NCI-H2227 (cell line): ENCODE measurements around the gene COL25A1.

Experiments used
- DNase-seq: peaks from one replicate; lab custom pipeline; 2025; ENCODE audit not compliant: unreplicated experiment; lab: John Stamatoyannopoulos, UW

COL25A1 gene

DNA sequence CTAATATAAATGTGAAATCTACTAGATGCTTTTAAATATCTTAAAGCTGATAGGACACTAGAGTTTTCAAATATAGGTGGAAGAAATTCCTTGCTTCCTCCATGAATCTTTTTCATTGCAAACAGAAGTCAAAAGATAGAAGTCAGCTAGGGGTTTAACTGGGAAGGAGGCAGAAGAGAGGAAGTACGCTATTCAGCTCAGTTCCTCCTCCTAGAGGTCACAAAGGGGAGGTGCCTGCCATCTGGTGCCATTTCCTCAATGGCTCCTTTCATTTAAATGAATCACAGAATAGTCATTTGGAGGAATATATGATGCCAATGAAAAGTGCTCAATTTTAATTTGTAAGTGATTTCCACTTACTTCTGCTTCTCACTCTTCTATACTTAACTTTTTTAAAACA, 8.5 kb downstream of the COL25A1 start:
- no peak for DNase-seq

DNA sequence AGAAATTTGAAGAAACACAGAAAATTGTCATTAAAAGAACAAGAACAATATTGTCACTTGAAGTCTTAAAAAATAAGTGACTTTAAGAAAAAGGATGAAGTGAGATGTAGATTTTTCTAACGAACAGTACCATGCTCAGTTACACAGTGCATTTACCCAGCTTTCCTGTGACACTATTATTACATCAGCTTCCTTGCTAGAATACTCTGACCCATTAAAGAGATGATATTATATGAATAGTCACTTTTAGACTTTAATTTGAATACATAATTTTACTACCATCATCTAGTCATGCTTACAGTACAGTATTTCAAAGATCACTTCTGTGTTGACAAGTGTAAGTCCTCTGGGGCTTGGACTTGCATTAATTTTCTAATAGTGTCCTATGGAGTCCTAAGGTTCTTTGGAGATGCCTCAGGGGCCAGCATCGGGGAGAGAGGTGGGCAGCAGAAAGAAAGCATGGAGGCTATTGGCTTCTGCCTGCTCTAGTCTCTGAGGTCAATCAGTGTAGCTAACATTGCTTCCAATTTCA, 10.7 kb downstream of the COL25A1 start:
- no peak for DNase-seq

- DNase-seq: no peak
These were observed 11.5 kb downstream of the COL25A1 start for GRCh38 chr4:109290918-109291317.

DNA sequence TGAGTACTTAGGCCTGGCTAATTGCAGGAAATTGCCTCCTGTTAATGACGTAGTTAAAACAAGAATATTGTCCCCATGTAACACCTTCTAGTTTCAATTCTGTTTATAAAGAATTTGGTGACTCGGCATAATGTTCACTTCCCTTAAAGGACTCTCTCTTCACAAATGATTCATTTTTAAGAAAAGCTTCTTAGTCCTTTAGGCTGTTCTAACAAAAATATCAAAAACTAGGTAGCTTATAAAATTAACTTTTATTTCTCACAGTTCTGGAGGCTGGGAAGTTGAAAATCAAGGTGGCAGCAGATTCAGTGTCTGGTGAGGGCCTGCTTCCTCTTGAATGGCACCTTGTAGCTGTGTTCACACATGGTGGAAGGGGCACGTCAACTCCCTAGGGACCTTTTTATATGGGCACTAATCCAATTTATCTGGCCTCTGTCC, 23.8 kb downstream of the COL25A1 start:
- no peak for DNase-seq

DNA sequence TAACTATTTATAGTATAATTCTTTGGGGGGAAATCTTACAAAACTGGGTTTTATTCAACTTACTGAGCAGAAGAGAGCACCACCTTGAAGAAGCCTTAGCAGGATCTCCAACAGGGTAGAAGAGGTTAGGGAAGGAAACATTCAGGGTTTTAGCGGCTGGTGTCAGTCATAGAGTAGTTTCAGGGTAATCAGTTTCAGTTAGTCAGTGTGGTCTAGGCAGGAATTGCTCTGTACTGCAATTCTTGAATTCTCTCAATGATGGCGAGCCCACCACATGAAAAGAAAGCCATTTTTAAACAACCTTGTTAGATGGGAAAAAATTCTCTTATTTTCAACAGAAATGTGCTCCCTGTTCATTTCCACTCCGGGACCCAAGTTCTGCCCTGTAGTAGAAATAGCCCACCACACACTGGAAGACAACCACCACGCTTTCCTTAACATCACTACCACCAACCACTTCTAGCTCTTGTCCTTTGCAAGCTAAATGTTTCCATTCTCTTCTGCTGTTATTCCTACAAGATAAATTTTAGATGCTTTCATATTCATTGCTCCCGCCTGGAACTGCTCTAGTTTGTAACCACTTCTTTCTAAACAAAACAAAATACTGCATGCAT, 25.9 kb downstream of the COL25A1 start:
- DNase-seq: no peak

GRCh38 chr4:109275066-109275745, 27.3 kb downstream of the COL25A1 start:
- peak; percentile 19 for DNase-seq

DNA sequence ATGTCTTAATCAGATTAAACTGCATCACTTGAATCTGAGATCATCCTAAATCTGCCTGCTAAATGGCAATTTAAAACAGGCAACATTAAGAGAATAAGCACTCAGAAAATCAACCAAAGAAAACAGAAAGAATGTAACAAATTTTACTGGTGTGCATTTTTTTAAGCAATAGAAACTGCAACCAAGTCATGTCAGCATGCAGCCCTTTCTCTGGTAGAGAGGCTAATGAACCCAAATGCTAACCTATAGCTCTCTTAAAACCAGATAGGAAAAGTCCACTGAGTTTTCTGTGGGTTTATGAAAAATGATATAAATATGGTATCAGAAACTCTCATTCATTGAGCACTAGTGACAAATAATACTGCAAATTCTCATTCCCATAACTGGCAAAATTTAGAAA, 35.6 kb downstream of the COL25A1 start:
- no peak for DNase-seq

DNA sequence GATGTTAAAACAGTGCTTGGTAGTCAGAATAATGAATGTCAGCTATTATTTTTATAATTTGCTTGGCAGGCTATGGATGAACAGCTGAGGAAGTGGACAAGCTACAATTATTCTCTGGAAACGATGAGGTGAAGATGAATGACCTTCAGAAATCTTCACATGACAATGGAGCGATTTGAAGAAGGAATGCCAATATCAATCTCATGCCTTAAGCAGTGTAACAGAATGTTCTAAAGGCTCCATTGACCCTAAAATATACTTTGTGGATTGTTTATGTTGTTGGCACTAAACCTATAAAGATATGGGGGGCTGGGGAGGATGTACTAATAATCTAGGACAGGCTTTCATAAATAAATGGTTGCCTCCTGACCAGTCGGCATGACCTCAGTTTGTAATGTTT, 36.2 kb downstream of the COL25A1 start:
- DNase-seq: no peak

DNA sequence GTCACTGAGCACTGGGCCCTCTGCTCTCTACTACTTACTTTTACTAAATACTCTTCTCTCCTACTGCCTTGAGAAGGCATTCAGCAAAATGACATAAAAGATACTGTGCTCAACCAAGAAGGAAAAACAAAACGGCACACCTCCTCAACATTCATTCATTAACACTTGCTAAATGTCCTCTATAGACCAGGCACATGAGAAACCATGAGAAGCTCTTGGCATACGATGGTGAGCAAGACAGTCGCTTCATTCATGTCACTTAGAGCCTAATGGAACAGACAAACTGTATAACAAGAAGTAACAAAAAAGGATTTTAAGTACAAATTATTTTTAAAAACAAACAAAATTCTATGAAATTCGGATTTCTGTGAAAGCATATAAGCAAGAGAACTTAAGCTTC, 38.7 kb downstream of the COL25A1 start:
- DNase-seq: no peak

GRCh38 chr4:109256818-109257217, 45.6 kb downstream of the COL25A1 start:
- no peak for DNase-seq

GRCh38 chr4:109254845-109255244, 47.6 kb downstream of the COL25A1 start:
- no peak for DNase-seq

GRCh38 chr4:109251396-109251795, 51.1 kb downstream of the COL25A1 start:
- no peak for DNase-seq

DNA sequence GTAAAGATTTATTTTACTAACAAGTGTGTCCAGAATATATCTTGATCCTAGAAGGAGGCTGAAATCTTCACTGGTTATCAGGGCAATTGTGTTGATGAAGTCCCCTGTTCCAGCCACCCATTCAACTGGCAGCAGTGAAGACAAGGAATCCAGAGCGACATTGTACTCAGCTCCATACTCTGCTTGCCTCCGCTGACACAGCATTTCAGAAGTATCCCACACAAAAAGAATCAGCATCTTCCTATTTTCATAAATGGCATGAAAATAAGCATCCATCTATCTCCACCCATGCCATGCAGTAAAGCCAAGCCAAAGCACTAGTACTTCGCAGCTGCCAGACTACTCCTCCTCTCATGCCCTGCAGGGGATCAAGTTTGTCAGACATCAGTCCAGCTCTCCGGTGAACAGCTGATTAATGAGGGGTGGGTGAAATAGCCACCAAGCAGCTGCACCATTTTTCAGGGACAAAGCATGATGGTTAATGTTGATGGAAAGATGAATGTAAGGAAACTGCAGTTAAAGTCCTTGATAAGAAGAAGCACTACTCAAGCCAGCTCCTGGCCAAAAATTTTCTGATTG, 54.0 kb downstream of the COL25A1 start:
- DNase-seq: no peak

GRCh38 chr4:109243871-109244270, 58.6 kb downstream of the COL25A1 start:
- DNase-seq: no peak

DNA sequence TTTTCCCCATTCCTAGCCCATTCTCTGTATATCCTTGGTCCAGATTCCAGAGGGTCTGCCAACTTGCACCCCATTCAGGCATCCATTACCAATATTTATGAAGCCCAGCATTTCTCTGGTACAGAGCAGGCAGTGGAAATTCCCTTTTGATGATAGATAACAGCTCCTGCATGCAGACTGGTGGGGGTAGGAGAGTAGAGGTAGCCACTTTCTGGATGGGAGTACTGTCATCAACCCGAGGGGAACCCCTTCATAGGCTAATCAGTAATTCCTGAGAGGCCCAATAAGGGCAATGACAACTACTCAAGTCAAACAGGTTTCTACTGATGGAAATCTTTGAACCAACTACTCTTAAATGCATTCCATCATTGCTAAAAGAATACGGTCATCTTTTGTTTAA, 63.7 kb downstream of the COL25A1 start:
- DNase-seq: no peak

GRCh38 chr4:109235683-109236082, 66.8 kb downstream of the COL25A1 start:
- DNase-seq: no peak

DNA sequence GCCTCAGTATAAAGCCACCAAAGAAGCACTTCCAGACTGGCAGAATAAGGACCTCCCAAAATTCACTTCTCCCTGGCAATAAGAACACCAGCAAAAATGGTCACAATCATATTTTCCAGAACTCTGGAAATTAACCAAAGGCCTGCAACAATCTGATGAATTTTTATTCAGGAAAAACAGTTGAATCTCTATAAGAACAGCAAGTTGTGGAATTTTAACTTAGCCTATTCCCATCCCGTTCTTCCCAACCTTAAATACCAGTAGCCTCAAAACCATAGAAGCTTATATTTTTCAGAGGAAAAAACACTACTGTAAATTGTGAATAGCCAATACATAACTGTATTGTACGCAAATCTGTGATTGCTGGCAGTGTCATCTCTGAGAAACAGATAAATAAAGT, 67.9 kb downstream of the COL25A1 start:
- no peak for DNase-seq

GRCh38 chr4:109233570-109233969, 68.9 kb downstream of the COL25A1 start:
- DNase-seq: peak; percentile 53

DNA sequence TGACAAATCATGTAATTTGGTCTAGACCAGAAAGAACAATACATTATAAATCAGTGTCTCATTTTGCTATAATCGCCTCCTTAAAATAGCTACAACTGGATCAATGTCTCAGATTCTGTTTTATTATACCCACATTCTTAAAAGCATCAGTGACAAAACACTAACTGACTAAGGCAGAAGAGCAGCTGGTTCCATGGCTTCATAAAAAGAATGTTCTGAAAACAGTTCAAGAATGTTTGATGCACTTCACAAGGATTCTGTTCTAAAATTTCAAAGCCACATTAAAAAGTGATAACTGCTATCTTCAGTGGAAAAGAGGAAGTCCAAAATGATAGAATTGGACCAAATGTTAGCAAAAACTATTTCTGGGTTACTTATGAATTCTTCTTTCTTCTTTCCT, 69.8 kb downstream of the COL25A1 start:
- no peak for DNase-seq

DNA sequence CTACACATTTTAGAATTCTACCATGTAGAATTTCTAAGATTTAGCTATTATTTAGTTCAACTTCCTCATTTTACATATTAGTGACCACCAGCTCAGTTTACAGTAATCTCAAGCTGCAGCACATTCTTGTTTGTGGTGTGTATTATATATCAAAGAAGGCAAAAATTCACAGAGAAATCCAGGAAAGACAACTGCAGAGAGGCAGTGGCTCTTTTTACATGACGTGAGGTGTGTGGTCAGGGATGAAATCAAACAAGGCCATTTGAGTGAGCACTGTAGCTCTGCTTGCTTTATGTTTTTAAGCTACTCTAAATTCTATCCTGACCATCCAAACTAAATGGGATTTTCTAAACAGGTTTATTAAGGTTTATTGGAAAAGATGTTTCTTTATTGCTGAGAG, 71.1 kb downstream of the COL25A1 start:
- no peak for DNase-seq

GRCh38 chr4:109229028-109229427, 73.4 kb downstream of the COL25A1 start:
- no peak for DNase-seq

GRCh38 chr4:109218288-109218687, 84.2 kb downstream of the COL25A1 start:
- DNase-seq: no peak
